Thoracic aorta (tissue), 2 donors: ENCODE results near the gene ZDHHC11. TPM values are rescaled to one million over a fixed set of nuclear protein-coding genes. Genes with fewer than 3 reads are reported as not detected.
"Not testable (repeated sequence)": the region's sequence is repeated elsewhere in the genome, so short reads cannot be mapped to it uniquely, and the experiment has no call there.

Experiments used
- ATAC-seq: fragments of 150-250 bp; one replicate; pipeline ENCODE4 v1.8.0; 2017; ENCODE audit warnings: low read depth; ENCODE audit not compliant: insufficient number of reproducible peaks, low FRiP score
- DNase-seq: peaks from one replicate; pipeline ENCODE4 v3.0.0-alpha.2; 2020; ENCODE audit warnings: low spot score
- H3K27ac ChIP-seq, 2 donors: fragments of 200-600 bp; sonication (generic); 1 replicate in 1 of 2; 2 replicates in 1 of 2; pipeline ENCODE4 v1.5.1; 2016; ENCODE audit warnings: mild to moderate bottlenecking in 2 of 2, moderate library complexity in 2 of 2
- H3K27me3 ChIP-seq: fragments of 200-600 bp; sonication (generic); replicated peaks from 2 replicates; pipeline ENCODE4 v1.6.0; 2016; ENCODE audit warnings: mild to moderate bottlenecking; ENCODE audit not compliant: insufficient read depth
- H3K36me3 ChIP-seq: fragments of 200-600 bp; sonication (generic); one replicate; pipeline ENCODE4 v1.5.1; 2016
- H3K4me1 ChIP-seq, 2 donors: fragments of 200-600 bp; sonication (generic); 1 replicate in 1 of 2; 2 replicates in 1 of 2; pipeline versions ENCODE4 v1.5.1 to v1.6.0; 2016; ENCODE audit warnings: low read depth in 2 of 2, mild to moderate bottlenecking in 1 of 2; ENCODE audit not compliant: control insufficient read depth in 1 of 2
- H3K4me3 ChIP-seq: fragments of 200-600 bp; sonication (generic); 2 replicates; pipeline ENCODE4 v1.5.1; 2016; ENCODE audit warnings: mild to moderate bottlenecking
- H3K9me3 ChIP-seq: fragments of 200-600 bp; sonication (generic); 2 replicates; pipeline ENCODE4 v1.5.1; 2016
- total RNA-seq, 2 donors: library from RNA; depleted of rRNA; stranded (reverse); fragments of >200 nt; gene quantifications; one replicate each; pipeline versions ENCODE4 v1.1.0 to v1.2.3, GENCODE V29; 2016

The ZDHHC11 gene
- total RNA-seq, 2 donors from 2014 or later = 4.2 to 5.6 TPM

DNA sequence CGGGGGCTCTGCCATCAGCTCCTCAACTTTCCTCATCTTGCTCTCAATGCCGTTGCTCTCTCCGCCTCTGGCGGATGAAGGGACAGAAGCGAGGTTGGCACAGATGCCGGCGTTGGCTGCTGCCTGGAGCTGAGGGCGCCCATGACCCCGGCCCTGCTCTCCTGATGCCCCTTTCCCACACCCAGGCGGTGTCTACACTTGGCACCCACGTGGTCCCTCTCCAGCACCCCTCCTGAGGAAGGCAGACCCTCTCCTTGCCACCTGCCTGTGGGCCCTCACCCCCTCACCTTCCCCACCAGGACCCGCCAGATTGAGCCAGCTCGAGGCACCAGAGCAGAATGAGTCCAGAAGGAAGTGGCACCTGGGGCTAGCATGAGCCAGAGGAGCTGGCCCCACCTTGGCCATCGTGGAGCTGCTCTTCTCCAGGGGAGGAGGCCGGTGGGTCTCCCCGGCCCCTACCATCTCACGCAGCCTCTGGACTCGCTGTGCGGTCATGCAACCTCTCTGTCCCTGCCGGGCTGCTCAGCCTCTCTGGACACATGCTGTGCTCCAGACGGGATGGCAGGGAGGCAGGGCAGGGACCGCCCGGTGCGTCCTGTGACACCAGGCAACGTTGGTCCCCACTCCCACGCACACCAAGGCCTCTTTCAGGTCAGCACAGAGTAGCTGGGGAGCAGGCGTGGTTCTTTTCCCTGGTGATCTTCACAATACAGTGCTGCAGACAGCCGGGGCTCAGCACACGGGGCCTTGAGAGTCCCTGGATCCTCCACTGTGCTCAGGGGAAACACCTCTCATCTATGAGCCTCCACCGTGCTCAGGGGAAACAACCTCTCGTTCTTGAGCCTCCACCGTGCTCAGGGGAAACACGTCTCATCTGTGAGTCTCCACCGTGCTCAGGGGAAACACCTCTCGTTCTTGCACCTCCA, 4.8 kb downstream of the ZDHHC11 start:
- H3K36me3 ChIP-seq, H3K27me3 ChIP-seq, H3K4me1 ChIP-seq, H3K4me3 ChIP-seq, DNase-seq, H3K27ac ChIP-seq, ATAC-seq, H3K9me3 ChIP-seq: not testable (repeated sequence)

DNA sequence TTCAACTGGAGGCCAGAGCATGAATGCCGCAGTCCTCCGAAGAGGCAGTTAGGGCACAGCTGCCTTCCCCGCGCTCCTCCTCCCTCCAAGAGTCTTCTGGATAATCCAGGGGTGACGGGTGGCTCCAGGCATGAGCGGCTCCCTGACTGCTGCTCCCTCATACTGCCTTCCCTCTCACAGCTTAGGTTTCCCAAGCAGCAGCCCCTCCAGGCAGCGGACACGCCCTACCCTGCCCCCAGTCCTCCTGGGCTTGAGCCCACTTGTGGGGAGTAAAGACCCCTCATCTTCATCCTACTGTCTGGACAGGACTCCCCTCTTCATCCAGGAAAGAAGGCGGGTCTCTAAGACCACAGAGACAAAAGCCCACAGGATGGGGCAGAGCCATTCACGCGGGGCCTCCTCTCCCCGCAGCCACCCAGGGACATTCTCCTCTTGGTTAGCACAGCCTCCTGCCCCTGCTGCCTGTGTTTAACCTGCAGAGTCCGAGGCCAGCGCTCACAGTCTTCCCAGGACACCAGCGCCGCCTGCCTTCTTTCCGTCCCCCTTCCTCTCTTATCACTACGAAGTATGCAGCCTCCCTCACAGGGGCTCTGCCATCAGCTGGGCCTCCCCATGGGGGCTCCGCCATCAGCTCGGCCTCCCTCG, 5.6 kb downstream of the ZDHHC11 start:
- H3K9me3 ChIP-seq, H3K27ac ChIP-seq, H3K4me1 ChIP-seq, DNase-seq, ATAC-seq, H3K4me3 ChIP-seq, H3K27me3 ChIP-seq, H3K36me3 ChIP-seq: not testable (repeated sequence)

DNA sequence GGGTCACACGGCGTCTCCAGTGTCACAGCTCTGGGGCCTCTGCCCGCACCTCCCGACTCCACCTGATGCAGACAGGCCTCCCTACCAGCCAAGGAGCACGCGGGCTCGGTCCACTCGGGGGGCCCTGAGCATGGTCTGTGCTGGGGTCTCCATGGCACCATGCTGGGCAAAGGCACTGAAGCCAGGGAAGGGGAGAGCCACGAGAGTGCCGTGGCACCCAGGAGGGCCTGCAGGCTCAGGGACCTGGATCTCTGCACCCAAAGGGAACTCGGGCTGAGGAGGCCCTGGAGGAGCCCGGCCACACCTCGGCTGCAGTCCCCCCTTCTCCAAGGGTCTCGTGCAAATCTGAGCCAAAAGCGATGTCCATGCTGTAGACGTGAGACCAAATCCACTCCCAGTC, 6.4 kb downstream of the ZDHHC11 start:
- H3K4me1 ChIP-seq, H3K4me3 ChIP-seq, DNase-seq, H3K27me3 ChIP-seq, ATAC-seq, H3K36me3 ChIP-seq, H3K27ac ChIP-seq, H3K9me3 ChIP-seq: not testable (repeated sequence)

DNA sequence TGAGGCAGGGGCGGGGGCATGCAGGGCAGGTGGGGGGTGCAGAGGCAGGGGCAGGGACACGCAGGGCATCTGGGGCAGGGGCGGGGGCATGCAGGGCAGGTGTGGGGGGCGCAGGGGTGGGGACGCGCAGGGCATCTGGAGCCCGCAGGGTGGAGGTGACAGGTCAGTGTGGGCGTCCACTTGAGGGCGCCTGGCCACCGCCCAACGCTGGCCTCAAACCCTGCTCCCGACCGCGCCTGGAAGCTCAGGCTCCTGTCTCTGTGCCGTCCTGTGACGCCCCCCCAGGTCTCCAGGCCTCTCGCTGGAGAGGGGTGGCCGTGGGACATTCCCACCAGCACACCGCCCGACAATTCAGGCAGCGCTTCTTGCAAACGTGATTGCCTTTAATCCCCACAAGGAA, 6.9 kb downstream of the ZDHHC11 start:
- H3K9me3 ChIP-seq, ATAC-seq, H3K27me3 ChIP-seq, DNase-seq, H3K36me3 ChIP-seq, H3K4me1 ChIP-seq, H3K4me3 ChIP-seq, H3K27ac ChIP-seq: not testable (repeated sequence)

DNA sequence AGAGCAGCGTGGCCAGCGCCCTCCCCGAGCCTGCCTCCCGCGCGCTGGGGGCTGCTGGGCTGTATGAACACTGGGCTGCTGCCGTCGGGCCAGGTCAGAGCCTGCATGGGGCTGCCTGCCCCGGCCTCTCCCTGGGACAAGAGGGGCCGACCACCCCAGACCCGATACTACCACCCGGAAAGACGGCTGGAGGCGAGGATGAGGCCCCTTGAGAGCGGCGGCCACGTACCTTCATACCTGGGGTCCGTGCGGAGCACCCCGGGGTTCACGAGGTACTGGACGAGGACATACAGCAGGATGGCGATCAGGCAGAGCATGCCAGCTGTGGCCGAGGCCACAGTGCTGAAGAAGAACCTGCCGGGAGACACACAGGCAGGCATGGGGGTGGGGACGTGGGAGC, 7.4 kb downstream of the ZDHHC11 start:
- H3K27ac ChIP-seq, H3K4me1 ChIP-seq, H3K27me3 ChIP-seq, H3K36me3 ChIP-seq, DNase-seq, ATAC-seq, H3K9me3 ChIP-seq, H3K4me3 ChIP-seq: not testable (repeated sequence)

DNA sequence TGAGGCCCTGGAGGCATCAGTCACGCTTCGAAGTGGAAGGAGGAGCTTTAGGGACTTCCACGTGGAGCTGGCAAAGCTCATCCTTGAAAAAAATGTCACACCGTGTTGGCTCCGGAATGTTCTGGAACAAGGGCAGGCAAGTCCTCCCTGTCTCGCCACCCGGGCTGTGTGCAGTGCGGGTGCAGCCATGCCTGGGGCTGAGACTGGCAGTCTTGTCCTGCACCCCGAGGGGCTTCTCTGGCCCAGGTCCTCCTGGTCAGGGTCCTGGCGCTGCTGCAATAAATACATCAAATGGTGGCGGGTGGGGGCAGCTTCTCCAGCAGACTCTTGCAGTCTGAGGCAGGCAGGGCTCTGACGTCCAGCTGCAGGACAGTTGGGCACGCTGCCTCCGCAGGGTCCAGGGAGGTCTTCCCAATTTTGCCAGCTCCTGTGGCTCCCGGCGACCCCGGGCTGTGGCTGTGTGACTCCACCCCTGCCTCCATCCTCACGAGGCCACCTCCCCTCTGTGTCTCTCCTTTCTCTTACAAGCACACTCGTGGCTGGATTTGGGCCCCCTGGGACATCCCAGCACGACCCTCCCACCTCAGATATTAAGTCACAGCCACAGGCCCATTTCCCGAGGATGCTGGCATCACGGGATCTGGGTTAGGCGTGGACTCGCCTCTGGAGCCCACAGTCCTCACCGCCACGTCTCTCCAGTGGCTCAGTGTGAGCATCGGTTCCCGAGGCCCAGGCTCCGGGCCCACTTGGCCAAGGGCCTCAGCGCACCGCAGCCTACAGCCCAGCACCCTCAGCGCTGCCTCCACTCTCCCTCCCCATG, 8.2 kb downstream of the ZDHHC11 start:
- not testable (repeated sequence) for DNase-seq, H3K4me3 ChIP-seq, H3K9me3 ChIP-seq, H3K27ac ChIP-seq, H3K36me3 ChIP-seq, H3K4me1 ChIP-seq, H3K27me3 ChIP-seq, ATAC-seq

DNA sequence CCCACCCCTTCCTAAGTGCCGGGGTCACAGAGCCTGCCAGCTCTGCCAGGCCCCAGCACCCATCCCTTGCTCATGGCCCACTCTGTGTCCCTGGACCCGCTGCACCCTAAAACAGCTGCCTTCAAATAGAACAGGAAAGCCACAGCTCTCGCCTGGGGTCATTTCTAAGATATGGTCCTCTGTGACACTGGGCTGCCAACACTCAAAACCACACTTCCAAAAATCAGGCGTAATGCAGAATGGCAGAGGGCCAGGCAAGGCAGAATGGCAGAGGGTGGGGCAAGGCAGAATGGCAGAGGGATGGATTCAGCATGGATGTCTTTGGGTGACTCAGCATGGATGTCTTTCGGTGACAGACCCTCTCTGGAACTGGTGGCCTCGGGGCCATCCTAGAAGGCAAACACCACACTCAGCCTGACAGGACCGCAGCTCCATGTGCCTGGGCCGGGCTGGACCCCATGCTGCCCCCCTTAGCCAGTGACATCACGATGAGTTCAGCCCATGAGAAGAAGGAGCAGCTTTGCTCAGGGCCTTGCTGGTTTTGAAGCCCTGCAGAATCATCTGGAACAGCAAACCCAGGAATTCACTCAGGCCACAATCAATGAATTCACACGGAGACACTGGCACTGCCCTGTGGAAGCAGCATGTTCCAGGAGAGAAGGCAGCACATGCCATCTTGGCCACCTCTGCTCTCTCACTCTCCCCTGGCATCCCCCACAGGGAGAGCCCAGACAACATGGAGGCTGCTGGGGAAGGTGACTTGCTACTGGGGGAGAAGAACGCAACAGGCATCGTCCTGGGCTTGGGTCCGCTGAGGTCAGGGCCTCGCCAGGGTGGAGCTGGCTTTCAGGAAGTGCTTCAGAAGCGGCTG, 9.0 kb downstream of the ZDHHC11 start:
- H3K9me3 ChIP-seq, H3K27ac ChIP-seq, DNase-seq, H3K27me3 ChIP-seq, H3K36me3 ChIP-seq, H3K4me3 ChIP-seq, ATAC-seq, H3K4me1 ChIP-seq: not testable (repeated sequence)

DNA sequence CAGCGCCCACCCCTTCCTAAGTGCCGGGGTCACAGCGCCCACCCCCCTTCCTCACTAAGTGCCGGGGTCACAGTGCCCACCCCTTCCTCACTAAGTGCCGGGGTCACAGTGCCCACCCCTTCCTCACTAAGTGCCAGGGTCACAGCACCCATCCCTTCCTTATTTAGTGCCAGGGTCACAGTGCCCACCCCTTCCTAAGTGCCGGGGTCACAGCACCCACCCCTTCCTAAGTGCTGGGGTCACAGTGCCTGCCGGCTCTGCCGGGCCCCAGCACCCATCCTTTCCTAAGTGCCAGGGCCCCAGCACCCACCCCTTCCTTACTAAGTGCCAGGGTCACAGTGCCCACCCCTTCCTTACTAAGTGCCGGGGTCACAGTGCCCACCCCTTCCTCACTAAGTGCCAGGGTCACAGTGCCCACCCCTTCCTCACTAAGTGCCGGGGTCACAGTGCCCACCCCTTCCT, 9.8 kb downstream of the ZDHHC11 start:
- ATAC-seq, H3K4me3 ChIP-seq, H3K27ac ChIP-seq, H3K9me3 ChIP-seq, H3K27me3 ChIP-seq, H3K4me1 ChIP-seq, DNase-seq, H3K36me3 ChIP-seq: not testable (repeated sequence)

DNA sequence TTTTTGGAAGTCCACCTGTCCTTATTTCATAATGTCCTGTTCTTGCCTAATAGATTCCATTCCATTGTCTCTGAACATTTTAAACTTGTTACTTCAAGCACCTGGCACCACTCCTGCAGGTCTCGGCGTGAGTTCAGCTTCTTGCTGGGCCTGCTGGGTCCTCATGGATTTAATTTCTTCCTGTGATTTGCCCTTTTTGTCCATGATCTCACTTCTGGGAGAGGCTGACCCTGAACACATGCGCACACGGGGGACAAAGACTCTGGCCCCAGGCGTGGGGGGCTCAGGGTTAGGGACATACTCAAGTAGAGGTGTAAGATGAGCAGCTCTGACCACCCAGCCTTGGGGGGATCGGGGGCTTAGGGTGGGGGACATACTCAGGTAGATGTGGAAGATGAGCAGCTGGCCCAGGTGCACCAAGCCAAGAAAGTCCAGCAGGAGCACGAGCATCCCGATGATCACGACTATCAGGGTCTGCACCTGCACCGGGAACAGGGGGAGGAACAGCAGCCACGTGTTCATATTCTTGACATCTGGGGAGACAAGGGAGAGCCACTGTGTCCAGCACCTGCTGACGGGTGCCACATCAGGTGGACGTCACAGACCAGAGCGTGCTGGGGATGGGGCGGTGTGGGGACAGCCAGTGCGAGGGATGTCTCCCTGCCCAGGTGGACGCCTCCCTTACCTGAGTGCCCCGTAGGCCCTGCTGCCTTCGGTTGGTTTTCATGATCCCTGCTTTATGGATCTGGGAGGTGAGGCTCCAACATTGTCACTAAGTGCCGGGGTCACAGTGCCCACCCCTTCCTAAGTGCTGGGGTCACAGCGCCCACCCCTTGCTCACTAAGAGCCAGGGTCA, 10.4 kb downstream of the ZDHHC11 start:
- DNase-seq, H3K27me3 ChIP-seq, H3K4me1 ChIP-seq, H3K9me3 ChIP-seq, H3K4me3 ChIP-seq, ATAC-seq, H3K36me3 ChIP-seq, H3K27ac ChIP-seq: not testable (repeated sequence)

DNA sequence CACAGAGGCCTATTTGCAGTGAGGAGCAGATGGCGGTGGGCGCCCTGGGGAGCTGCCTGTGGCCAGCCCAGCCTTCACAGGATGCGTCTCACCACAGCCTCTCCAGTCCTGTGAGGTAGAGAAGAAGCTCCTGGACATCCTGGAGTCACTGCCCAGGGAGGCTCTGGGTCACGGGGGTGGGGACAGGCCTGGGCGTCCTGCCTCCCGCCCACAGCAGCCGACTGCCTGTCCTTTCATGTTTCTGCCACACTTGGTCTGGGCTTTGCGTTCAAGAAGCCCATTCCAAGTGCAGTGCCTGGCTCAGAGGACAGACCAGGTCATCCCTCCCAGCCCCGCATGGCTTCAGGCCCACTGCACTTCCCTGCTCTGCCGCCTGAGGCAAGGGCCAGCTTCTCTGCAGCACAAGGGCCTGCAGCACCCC, 12.3 kb downstream of the ZDHHC11 start:
- H3K9me3 ChIP-seq, ATAC-seq, H3K36me3 ChIP-seq, H3K27me3 ChIP-seq, H3K4me1 ChIP-seq, DNase-seq, H3K27ac ChIP-seq, H3K4me3 ChIP-seq: not testable (repeated sequence)
